Measurements from ENCODE around the gene TMEM47. TPM values are rescaled to one million over a fixed set of nuclear protein-coding genes. Genes with fewer than 3 reads are reported as not detected.

TMEM47 gene
- total and polyA plus RNA-seq, 2 of the 8 experiments (the other 6 are each of a cell fraction or from before 2014, with no cell fraction given): 24.8 to 28.5 TPM

DNA sequence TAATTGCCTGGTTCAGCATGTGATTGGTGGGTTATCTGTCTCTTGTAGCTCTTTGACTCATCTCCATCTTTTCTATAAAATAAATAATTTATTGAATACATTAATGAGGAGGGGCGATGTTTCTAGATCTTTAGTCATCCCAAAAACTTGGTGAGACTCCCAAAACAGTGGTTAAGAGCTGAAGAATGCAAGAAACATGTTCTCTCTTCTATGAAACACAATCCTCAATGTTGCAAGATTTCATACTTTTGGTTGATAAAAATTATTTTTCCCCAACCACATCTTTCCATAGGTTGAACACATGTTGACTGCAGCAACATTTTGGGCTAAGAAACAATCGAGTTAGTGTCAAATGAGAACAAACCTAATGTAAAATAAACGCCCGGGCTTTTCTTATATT is 1.2 kb upstream of the TMEM47 start (continued):
- TF ChIP-seq, protein P1, sequence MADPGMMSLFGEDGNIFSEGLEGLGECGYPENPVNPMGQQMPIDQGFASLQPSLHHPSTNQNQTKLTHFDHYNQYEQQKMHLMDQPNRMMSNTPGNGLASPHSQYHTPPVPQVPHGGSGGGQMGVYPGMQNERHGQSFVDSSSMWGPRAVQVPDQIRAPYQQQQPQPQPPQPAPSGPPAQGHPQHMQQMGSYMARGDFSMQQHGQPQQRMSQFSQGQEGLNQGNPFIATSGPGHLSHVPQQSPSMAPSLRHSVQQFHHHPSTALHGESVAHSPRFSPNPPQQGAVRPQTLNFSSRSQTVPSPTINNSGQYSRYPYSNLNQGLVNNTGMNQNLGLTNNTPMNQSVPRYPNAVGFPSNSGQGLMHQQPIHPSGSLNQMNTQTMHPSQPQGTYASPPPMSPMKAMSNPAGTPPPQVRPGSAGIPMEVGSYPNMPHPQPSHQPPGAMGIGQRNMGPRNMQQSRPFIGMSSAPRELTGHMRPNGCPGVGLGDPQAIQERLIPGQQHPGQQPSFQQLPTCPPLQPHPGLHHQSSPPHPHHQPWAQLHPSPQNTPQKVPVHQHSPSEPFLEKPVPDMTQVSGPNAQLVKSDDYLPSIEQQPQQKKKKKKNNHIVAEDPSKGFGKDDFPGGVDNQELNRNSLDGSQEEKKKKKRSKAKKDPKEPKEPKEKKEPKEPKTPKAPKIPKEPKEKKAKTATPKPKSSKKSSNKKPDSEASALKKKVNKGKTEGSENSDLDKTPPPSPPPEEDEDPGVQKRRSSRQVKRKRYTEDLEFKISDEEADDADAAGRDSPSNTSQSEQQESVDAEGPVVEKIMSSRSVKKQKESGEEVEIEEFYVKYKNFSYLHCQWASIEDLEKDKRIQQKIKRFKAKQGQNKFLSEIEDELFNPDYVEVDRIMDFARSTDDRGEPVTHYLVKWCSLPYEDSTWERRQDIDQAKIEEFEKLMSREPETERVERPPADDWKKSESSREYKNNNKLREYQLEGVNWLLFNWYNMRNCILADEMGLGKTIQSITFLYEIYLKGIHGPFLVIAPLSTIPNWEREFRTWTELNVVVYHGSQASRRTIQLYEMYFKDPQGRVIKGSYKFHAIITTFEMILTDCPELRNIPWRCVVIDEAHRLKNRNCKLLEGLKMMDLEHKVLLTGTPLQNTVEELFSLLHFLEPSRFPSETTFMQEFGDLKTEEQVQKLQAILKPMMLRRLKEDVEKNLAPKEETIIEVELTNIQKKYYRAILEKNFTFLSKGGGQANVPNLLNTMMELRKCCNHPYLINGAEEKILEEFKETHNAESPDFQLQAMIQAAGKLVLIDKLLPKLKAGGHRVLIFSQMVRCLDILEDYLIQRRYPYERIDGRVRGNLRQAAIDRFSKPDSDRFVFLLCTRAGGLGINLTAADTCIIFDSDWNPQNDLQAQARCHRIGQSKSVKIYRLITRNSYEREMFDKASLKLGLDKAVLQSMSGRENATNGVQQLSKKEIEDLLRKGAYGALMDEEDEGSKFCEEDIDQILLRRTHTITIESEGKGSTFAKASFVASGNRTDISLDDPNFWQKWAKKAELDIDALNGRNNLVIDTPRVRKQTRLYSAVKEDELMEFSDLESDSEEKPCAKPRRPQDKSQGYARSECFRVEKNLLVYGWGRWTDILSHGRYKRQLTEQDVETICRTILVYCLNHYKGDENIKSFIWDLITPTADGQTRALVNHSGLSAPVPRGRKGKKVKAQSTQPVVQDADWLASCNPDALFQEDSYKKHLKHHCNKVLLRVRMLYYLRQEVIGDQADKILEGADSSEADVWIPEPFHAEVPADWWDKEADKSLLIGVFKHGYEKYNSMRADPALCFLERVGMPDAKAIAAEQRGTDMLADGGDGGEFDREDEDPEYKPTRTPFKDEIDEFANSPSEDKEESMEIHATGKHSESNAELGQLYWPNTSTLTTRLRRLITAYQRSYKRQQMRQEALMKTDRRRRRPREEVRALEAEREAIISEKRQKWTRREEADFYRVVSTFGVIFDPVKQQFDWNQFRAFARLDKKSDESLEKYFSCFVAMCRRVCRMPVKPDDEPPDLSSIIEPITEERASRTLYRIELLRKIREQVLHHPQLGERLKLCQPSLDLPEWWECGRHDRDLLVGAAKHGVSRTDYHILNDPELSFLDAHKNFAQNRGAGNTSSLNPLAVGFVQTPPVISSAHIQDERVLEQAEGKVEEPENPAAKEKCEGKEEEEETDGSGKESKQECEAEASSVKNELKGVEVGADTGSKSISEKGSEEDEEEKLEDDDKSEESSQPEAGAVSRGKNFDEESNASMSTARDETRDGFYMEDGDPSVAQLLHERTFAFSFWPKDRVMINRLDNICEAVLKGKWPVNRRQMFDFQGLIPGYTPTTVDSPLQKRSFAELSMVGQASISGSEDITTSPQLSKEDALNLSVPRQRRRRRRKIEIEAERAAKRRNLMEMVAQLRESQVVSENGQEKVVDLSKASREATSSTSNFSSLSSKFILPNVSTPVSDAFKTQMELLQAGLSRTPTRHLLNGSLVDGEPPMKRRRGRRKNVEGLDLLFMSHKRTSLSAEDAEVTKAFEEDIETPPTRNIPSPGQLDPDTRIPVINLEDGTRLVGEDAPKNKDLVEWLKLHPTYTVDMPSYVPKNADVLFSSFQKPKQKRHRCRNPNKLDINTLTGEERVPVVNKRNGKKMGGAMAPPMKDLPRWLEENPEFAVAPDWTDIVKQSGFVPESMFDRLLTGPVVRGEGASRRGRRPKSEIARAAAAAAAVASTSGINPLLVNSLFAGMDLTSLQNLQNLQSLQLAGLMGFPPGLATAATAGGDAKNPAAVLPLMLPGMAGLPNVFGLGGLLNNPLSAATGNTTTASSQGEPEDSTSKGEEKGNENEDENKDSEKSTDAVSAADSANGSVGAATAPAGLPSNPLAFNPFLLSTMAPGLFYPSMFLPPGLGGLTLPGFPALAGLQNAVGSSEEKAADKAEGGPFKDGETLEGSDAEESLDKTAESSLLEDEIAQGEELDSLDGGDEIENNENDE (IDR thresholded peaks at IDR 0.05; ENCODE audit: insufficient replicate concordance, low read length): no peak
- TF ChIP-seq RAD21 (IDR thresholded peaks at IDR 0.05 in 1 of 2, conservative IDR thresholded peaks at IDR 0.05 in 1 of 2; ENCODE audit: low read depth in 2 of 2, low read length in 2 of 2): no peak
- TF ChIP-seq POLR2A (IDR thresholded peaks at IDR 0.05; ENCODE audit: control extremely low read depth in 1 of 2, low read depth in 2 of 2, low read length in 2 of 2): no peak
- TF ChIP-seq RBBP5 (IDR thresholded peaks at IDR 0.05; ENCODE audit: borderline replicate concordance, low read depth, low read length): no peak
- no peak for TF ChIP-seq SAP30 (IDR thresholded peaks at IDR 0.05; ENCODE audit: insufficient read depth, insufficient replicate concordance, low read length)
- TF ChIP-seq POLR2AphosphoS5 (IDR thresholded peaks at IDR 0.05; ENCODE audit: low read depth, low read length): no peak
- TF ChIP-seq NANOG (IDR thresholded peaks at IDR 0.05; ENCODE audit: insufficient read depth, low read depth, low read length, poor library complexity, severe bottlenecking): no peak
- no peak for TF ChIP-seq SIX5 (IDR thresholded peaks at IDR 0.05; ENCODE audit: low read depth, low read length)
- no peak for TF ChIP-seq MAFK (IDR thresholded peaks at IDR 0.05; ENCODE audit: low read depth, low read length)
- no peak for TF ChIP-seq KDM1A (IDR thresholded peaks at IDR 0.05; ENCODE audit: borderline replicate concordance, low read length)

Data from H1 (cell line).